PC-9 (cell line): ENCODE data around the gene DENND5A. TPM values are rescaled to one million over a fixed set of nuclear protein-coding genes. Genes with fewer than 3 reads are reported as not detected.

Source experiments
- BruUV-seq: library from RNA; stranded (reverse); fragments of 400-500 nt; replicated peaks from 2 replicates; lab custom pipeline; 2021; lab: Mats Ljungman, UMichigan
- CTCF ChIA-PET: fragments of 300-600 bp; sonication (Branson Sonifier 250); formaldehyde crosslinking; loops from one replicate; lab custom pipeline; 2022; ENCODE audit warnings: antibody characterized with exemption; lab: Charles Lee
- POLR2A ChIA-PET: fragments of 300-600 bp; sonication (Branson Sonifier 250); formaldehyde crosslinking; loops from one replicate; lab custom pipeline; 2022; ENCODE audit warnings: antibody characterized with exemption; ENCODE audit not compliant: unreplicated experiment; lab: Charles Lee
- DNase-seq, 2 experiments: peaks; one replicate each; pipeline versions ENCODE4 v3.0.0 to v3.0.0-alpha.2; 2015 to 2022; ENCODE audit warnings: mixed read lengths in 1 of 2
- H2AFZ ChIP-seq: fragments of 200-600 bp; sonication (generic); 2 replicates; pipeline ENCODE4 v1.8.1; 2017; ENCODE audit warnings: antibody characterized with exemption
- H3F3A ChIP-seq: fragments of 200-600 bp; sonication (generic); 2 replicates; pipeline ENCODE4 v1.8.1; 2017; ENCODE audit warnings: antibody characterized with exemption, mild to moderate bottlenecking, low read depth; ENCODE audit not compliant: insufficient read depth
- H3K27ac ChIP-seq: fragments of 200-600 bp; sonication (generic); 2 replicates; pipeline ENCODE4 v1.6.1; 2016; ENCODE audit warnings: mixed run types
- H3K27me3 ChIP-seq: fragments of 200-600 bp; sonication (generic); 2 replicates; pipeline ENCODE4 v1.6.1; 2016; ENCODE audit warnings: low read depth, mixed run types; ENCODE audit not compliant: insufficient read depth
- H3K36me3 ChIP-seq: fragments of 200-600 bp; sonication (generic); 2 replicates; pipeline ENCODE4 v1.6.1; 2016; ENCODE audit warnings: low read depth, mixed run types
- H3K4me1 ChIP-seq: fragments of 200-600 bp; sonication (generic); replicated peaks from 2 replicates; pipeline ENCODE4 v1.6.1; 2016; ENCODE audit warnings: mixed run types; ENCODE audit not compliant: insufficient read depth
- H3K4me2 ChIP-seq: fragments of 200-600 bp; sonication (generic); 2 replicates; pipeline ENCODE4 v1.6.1; 2017; ENCODE audit warnings: mixed run types
- H3K4me3 ChIP-seq: fragments of 200-600 bp; sonication (generic); 2 replicates; pipeline ENCODE4 v1.6.1; 2016; ENCODE audit warnings: mixed run types
- H3K79me2 ChIP-seq: fragments of 200-600 bp; sonication (generic); 2 replicates; pipeline ENCODE4 v1.6.1; 2017; ENCODE audit warnings: low read depth, mixed run types
- H3K9me2 ChIP-seq: fragments of 200-600 bp; sonication (generic); 2 replicates; pipeline ENCODE4 v1.8.1; 2017; ENCODE audit warnings: mild to moderate bottlenecking; ENCODE audit not compliant: insufficient read depth
- H3K9me3 ChIP-seq: fragments of 200-600 bp; sonication (generic); 2 replicates; pipeline ENCODE4 v1.8.1; 2016; ENCODE audit warnings: low read depth; ENCODE audit not compliant: insufficient read depth
- H4K20me1 ChIP-seq: fragments of 200-600 bp; sonication (generic); 2 replicates; pipeline ENCODE4 v1.8.1; 2017; ENCODE audit not compliant: insufficient read depth
- EZH2 ChIP-seq: fragments of 200-600 bp; sonication (generic); IDR thresholded peaks from 2 replicates; pipeline ENCODE4 v1.8.0; 2017; ENCODE audit warnings: antibody characterized with exemption, low read depth
- intact Hi-C: fragments of 100-400 bp; cut with micrococcal nuclease; formaldehyde crosslinking; loops from one replicate; pipeline ENCODE4 v1.10.0; 2022; ENCODE audit not compliant: unreplicated experiment
- total RNA-seq: library from RNA; stranded (reverse); gene quantifications from 2 replicates; pipeline ENCODE4 v1.2.3, GENCODE V29; 2021
- TF ChIP-seq, protein P1 (sequence below): fragments of 200-600 bp; sonication (generic); conservative IDR thresholded peaks from 2 replicates; pipeline ENCODE4 v1.6.1; 2017; ENCODE audit warnings: mixed run types, antibody characterized with exemption, mild to moderate bottlenecking, moderate library complexity

DENND5A gene
- total RNA-seq, 1 experiment from 2014 or later: 19.8 TPM

DNA sequence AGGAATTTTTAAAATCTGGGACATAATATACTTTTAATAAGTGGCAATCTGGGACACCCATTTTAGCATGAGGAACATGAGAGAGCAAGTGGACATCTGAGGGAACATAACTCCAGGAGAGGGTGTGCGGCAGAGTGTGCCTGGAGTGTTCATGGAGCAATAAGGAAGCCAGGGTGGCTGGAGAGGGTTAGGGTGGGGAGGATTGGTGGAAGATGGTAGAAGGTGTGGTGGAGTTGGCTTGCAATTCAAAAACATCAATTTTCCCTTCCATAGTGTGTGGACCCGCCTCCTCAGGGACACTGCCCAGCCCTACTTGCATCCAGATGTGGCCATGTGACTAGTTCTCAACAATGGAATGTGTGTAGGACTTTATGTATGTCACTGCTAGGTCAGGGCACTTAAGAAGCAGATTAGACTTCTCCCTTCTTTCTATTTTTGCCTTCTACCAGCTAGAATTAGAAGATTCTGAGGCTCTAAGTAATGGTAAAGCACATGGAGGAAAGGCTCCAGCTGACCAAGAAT is 4.4 kb upstream of the DENND5A start:
- H3K4me1 ChIP-seq: no peaks in the 10 kb centered on the region

DNA sequence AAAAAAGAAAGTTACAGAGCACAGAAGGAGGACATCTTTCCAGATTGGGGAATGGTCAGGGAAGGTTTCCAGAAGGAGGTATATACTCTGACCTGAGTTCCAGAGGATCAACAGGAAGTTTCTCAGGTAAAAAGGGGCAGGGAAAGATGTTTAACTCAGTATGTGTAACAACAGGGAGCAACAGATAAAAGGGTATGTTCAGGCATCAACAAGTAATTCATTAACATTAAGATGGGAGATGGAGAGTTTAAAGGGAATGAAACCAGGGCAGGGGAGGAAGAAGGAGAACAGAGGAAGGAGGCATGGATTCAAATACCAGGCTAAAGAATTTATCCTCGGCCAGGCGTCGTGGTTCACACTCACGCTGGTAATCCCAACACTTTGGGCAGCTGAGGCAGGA is 2.5 kb upstream of the DENND5A start:
- ChIA-PET CTCF (interaction anchor here (0.7 kb wide), 1 partner anchor 10 kb away, joined by 4 read pairs; no protein-coding TSS in a partner anchor), POLR2A (no interaction called here)
- H3K4me1 ChIP-seq: peaks cover 4% of the 10 kb centered on the region
- H2AFZ ChIP-seq: no peak overlapping the region
- no peak overlapping the region for H3K4me2 ChIP-seq
- no peaks in the 10 kb centered on the region; the same call in 1 of the 2 replicates for H4K20me1 ChIP-seq
- no peaks in the 10 kb centered on the region for H3K9me3 ChIP-seq
- no peak overlapping the region for H3K27ac ChIP-seq
- H3K9me2 ChIP-seq: no peaks in the 10 kb centered on the region
- no peaks in the 10 kb centered on the region for H3K27me3 ChIP-seq
- no peaks in the 10 kb centered on the region for H3F3A ChIP-seq
- no peaks in the 10 kb centered on the region for H3K36me3 ChIP-seq
- no peak overlapping the region for H3K4me3 ChIP-seq
- no TSS peak for BruUV-seq
- intact Hi-C loops: no loop called here
- H3K79me2 ChIP-seq: peaks cover 15% of the 10 kb centered on the region
- DNase-seq: no peak
- TF ChIP-seq, protein P1, sequence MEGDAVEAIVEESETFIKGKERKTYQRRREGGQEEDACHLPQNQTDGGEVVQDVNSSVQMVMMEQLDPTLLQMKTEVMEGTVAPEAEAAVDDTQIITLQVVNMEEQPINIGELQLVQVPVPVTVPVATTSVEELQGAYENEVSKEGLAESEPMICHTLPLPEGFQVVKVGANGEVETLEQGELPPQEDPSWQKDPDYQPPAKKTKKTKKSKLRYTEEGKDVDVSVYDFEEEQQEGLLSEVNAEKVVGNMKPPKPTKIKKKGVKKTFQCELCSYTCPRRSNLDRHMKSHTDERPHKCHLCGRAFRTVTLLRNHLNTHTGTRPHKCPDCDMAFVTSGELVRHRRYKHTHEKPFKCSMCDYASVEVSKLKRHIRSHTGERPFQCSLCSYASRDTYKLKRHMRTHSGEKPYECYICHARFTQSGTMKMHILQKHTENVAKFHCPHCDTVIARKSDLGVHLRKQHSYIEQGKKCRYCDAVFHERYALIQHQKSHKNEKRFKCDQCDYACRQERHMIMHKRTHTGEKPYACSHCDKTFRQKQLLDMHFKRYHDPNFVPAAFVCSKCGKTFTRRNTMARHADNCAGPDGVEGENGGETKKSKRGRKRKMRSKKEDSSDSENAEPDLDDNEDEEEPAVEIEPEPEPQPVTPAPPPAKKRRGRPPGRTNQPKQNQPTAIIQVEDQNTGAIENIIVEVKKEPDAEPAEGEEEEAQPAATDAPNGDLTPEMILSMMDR: no peak
- no peak for TF ChIP-seq EZH2

More for the DNA sequence above, 4.4 kb upstream of the DENND5A start:
- peaks cover 1% of the 10 kb centered on the region; the same call in 1 of the 2 replicates for H3K79me2 ChIP-seq
- no peak for DNase-seq
- intact Hi-C loops: no loop called here
- no peak overlapping the region for H3K27ac ChIP-seq
- TF ChIP-seq EZH2: no peak
- TF ChIP-seq, protein P1: no peak
- no peaks in the 10 kb centered on the region for H3K27me3 ChIP-seq
- H3K9me3 ChIP-seq: no peaks in the 10 kb centered on the region
- H2AFZ ChIP-seq: no peak overlapping the region
- no peaks in the 10 kb centered on the region for H3K36me3 ChIP-seq
- no TSS peak for BruUV-seq
- H3F3A ChIP-seq: no peaks in the 10 kb centered on the region
- no peaks in the 10 kb centered on the region for H3K9me2 ChIP-seq
- CTCF ChIA-PET: no interaction called here
- no peaks in the 10 kb centered on the region for H4K20me1 ChIP-seq
- H3K4me2 ChIP-seq: no peak overlapping the region
- POLR2A ChIA-PET: no interaction called here
- no peak overlapping the region for H3K4me3 ChIP-seq

DNA sequence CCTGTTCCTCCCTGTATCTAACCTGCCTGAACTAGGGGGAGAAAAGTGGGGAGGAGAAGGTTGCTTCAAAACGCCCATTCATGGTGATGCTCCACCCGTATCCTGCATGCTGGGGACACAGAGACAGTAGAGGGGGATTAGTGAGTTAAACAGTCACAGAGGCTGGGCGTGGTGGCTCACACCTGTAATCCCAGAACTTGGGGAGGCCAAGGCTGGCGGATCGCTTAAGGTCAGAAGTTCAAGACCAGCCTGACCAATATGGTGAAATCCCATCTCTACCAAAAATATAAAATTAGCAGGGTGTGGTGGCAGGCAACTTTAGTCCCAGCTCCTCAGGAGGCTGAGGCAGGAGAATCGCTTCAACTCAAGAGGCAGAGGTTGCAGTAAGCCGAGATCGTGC is 1.8 kb upstream of the DENND5A start:
- H3K36me3 ChIP-seq: no peaks in the 10 kb centered on the region
- no peaks in the 10 kb centered on the region for H3K27me3 ChIP-seq
- ChIA-PET CTCF (interaction anchor here (0.7 kb wide), 1 partner anchor 11 kb away, joined by 4 read pairs; no protein-coding TSS in a partner anchor), POLR2A (no interaction called here)
- no TSS peak for BruUV-seq
- no peaks in the 10 kb centered on the region; the same call in 1 of the 2 replicates for H4K20me1 ChIP-seq
- H3K9me2 ChIP-seq: no peaks in the 10 kb centered on the region
- H2AFZ ChIP-seq: no peak overlapping the region
- DNase-seq: no peak
- TF ChIP-seq, protein P1: no peak
- no peak for TF ChIP-seq EZH2
- intact Hi-C loops: no loop called here
- no peaks in the 10 kb centered on the region for H3F3A ChIP-seq
- H3K4me3 ChIP-seq: no peak overlapping the region
- peaks cover 21% of the 10 kb centered on the region for H3K79me2 ChIP-seq
- H3K27ac ChIP-seq: no peak overlapping the region
- peaks cover 4% of the 10 kb centered on the region for H3K4me1 ChIP-seq
- no peaks in the 10 kb centered on the region for H3K9me3 ChIP-seq
- no peak overlapping the region for H3K4me2 ChIP-seq
